ENCODE data around the gene BANF2. TPM values are rescaled to one million over a fixed set of nuclear protein-coding genes. Genes with fewer than 3 reads are reported as not detected.

Gene BANF2
- total RNA-seq, 1 experiment from 2014 or later, result not detected

DNA sequence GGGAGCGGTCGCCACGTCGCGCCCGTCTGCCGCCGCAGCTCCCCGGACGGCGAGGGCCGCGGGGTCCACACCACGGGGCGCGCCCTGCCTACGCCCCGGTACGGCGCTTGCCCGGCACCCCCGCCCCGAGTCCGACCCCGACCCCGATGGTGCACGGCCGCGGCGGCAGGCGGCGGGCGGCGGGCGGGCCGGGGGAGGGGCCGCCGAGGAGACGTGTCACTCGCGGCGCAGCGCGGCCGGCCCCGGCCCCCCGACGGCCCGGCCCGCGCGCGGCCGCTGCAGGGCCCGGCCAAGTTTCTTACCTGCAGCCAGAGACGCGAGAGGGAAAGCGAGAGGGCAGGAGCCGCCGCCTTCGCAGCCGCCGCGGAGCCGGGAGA is 18.1 kb upstream of the BANF2 start:
- Histone ChIP-seq H3K4me2 (ENCODE audit: insufficient read depth, insufficient read length, low read length) (no peak overlapping the region), H3K79me2 (ENCODE audit: insufficient read depth, low read length) (peaks cover 12% of the 10 kb centered on the region), H2BK15ac (ENCODE audit: low read depth, low read length) (no peak overlapping the region), H3K14ac (ENCODE audit: insufficient read depth, low read length) (peak overlapping the region; percentile 10), H3K27me3 (ENCODE audit: insufficient read depth, low read length) (no peaks in the 10 kb centered on the region), H3T11ph (ENCODE audit: low read length) (no peak overlapping the region), H3K18ac (ENCODE audit: insufficient read length, low read depth, low read length) (no peak overlapping the region), H3K4me1 (ENCODE audit: insufficient read depth, low read length) (peaks cover 6% of the 10 kb centered on the region; the same call in 1 of the 2 replicates), H3K9ac (ENCODE audit: extremely low read depth, insufficient read length, low read length) (peak overlapping the region; percentile 20), H3K23me2 (ENCODE audit: insufficient read length, low read depth, low read length, poor library complexity, severe bottlenecking) (peaks cover 9% of the 10 kb centered on the region), H3K56ac (ENCODE audit: insufficient read length, low read depth, low read length) (no peak overlapping the region), H2BK12ac (ENCODE audit: insufficient read length, low read depth, low read length) (no peak overlapping the region), H3K4ac (ENCODE audit: low read depth, low read length) (no peak overlapping the region), H4K91ac (ENCODE audit: insufficient read length, low read depth, low read length) (no peak overlapping the region), H4K20me1 (ENCODE audit: control insufficient read depth, insufficient read depth, insufficient read length) (no peaks in the 10 kb centered on the region), H2BK20ac (ENCODE audit: low read depth, low read length, poor library complexity, severe bottlenecking) (no peak overlapping the region), H2AFZ (ENCODE audit: low read length) (no peak overlapping the region), H3K27ac (ENCODE audit: insufficient read length, low read depth, low read length) (no peak overlapping the region), H3K9me3 (ENCODE audit: control insufficient read depth, low read depth, low read length) (no peaks in the 10 kb centered on the region), H2BK120ac (ENCODE audit: low read depth, low read length, poor library complexity, severe bottlenecking) (no peak overlapping the region), H3K79me1 (ENCODE audit: insufficient read depth, low read depth, low read length, poor library complexity, severe bottlenecking) (peaks cover 3% of the 10 kb centered on the region), H4K5ac (ENCODE audit: insufficient read length, low read depth, low read length) (no peak overlapping the region), H2AK5ac (ENCODE audit: insufficient read length, low read length) (no peak overlapping the region), H3K23ac (ENCODE audit: insufficient read length, low read depth, low read length) (no peak overlapping the region), H4K8ac (replicated peaks; ENCODE audit: insufficient read length, low read depth, low read length) (no peak overlapping the region), H2BK5ac (ENCODE audit: insufficient read length, low read length) (no peak overlapping the region)
- H3K4me3 Mint-ChIP-seq, result peak overlapping the region; percentile 79 to 81
- H3K27me3 Mint-ChIP-seq (ENCODE audit: low read depth), result peaks cover 25% of the 10 kb centered on the region
- peaks cover 12 to 29% (median 25%) of the 10 kb centered on the region in 3 experiments for H3K36me3 Mint-ChIP-seq (ENCODE audit: insufficient read depth in 1 of 3, low read depth in 3 of 3)
- peaks cover 28 to 38% of the 10 kb centered on the region in 2 experiments for H3K4me1 Mint-ChIP-seq
- no peak for DNase-seq
- peaks cover under 1 to 5% of the 10 kb centered on the region in 2 experiments; a peak in 3 of 5 replicates for H3K9me3 Mint-ChIP-seq
- no peak overlapping the region for H3K27ac Mint-ChIP-seq
- TF ChIP-seq, protein P1, sequence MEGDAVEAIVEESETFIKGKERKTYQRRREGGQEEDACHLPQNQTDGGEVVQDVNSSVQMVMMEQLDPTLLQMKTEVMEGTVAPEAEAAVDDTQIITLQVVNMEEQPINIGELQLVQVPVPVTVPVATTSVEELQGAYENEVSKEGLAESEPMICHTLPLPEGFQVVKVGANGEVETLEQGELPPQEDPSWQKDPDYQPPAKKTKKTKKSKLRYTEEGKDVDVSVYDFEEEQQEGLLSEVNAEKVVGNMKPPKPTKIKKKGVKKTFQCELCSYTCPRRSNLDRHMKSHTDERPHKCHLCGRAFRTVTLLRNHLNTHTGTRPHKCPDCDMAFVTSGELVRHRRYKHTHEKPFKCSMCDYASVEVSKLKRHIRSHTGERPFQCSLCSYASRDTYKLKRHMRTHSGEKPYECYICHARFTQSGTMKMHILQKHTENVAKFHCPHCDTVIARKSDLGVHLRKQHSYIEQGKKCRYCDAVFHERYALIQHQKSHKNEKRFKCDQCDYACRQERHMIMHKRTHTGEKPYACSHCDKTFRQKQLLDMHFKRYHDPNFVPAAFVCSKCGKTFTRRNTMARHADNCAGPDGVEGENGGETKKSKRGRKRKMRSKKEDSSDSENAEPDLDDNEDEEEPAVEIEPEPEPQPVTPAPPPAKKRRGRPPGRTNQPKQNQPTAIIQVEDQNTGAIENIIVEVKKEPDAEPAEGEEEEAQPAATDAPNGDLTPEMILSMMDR (conservative IDR thresholded peaks at IDR 0.05), result no peak
- WGBS (ENCODE audit: extremely low coverage, insufficient read length, low lambda C conversion rate), result no CpG with 5 or more reads among the region's 65 CpGs
